Dendritic cell treated with granulocyte-macrophage colony-stimulating factor and Interleukin-4, amounts not matched to agents 40 ng/mL and 50 ng/mL, for 4 days (primary cell): ENCODE results near the gene HOXD3.

ENCODE experiments used
- H3K27ac Mint-ChIP-seq: one replicate; pipeline ENCODE4 v1.8.0; 2022; ENCODE audit warnings: mild to moderate bottlenecking, mixed read lengths
- H3K27me3 Mint-ChIP-seq: one replicate; pipeline ENCODE4 v1.8.0; 2022; ENCODE audit warnings: mild to moderate bottlenecking, mixed read lengths
- H3K36me3 Mint-ChIP-seq: one replicate; pipeline ENCODE4 v1.8.0; 2022; ENCODE audit warnings: low read depth, mixed read lengths
- H3K4me1 Mint-ChIP-seq: one replicate; pipeline ENCODE4 v1.8.0; 2022; ENCODE audit warnings: low read depth, mixed read lengths
- H3K4me3 Mint-ChIP-seq: one replicate; pipeline ENCODE4 v1.8.0; 2022; ENCODE audit warnings: mild to moderate bottlenecking, moderate library complexity, mixed read lengths
- H3K9me3 Mint-ChIP-seq: one replicate; pipeline ENCODE4 v1.8.0; 2022; ENCODE audit warnings: mixed read lengths
- intact Hi-C: fragments of 100-400 bp; cut with micrococcal nuclease; formaldehyde crosslinking; loops from one replicate; pipeline ENCODE4 v1.15.0; 2022

HOXD3 gene

DNA sequence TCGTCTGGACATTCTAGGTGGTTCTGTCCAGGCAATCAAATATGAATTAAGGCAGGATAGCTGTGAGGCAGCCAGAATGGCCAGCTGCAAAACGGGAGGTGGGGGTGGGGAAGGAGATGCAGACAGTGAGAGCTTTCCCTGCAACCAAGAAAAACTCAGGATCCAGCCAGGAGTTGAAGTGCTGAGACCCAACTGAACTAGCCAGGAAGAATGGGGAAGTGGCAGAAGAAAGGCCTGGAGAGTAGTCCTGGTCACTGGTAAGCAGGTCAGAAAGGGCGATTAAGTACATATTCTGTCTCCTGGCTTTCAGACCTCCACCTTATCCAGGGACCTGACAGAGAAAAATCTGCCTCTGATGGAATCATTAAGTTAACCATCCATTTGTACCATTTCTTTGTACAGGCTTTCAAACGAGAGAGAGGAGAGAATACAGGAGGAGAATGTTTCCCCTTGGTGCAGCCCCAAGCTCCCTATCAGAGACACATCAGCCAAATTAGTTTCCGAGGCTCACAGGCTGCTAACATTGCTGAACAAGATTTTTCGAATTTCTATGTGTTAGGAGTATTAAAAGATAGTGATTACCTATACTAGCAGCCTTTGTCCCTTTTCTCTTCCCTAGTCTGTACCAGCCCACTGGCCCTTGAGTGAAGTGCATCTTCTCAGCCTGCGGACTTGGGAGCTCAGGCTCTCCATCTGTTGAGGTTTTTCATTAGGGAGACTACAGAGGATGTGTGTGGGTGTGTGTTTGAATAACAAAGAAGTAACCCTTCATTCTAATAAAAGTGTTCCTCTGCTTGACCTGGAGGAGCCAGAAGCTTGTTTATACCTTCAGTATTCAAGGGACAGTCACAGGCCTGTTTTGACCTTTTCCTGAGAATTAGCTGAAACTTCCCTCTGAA, 18.9 kb downstream of the HOXD3 start:
- no peak overlapping the region for H3K27ac Mint-ChIP-seq
- H3K4me1 Mint-ChIP-seq = peaks cover 5% of the 10 kb centered on the region
- no peaks in the 10 kb centered on the region for H3K9me3 Mint-ChIP-seq
- no peak overlapping the region for H3K4me3 Mint-ChIP-seq
- H3K27me3 Mint-ChIP-seq = peaks cover 94% of the 10 kb centered on the region
- H3K36me3 Mint-ChIP-seq = no peaks in the 10 kb centered on the region
- intact Hi-C loops = no loop called here

DNA sequence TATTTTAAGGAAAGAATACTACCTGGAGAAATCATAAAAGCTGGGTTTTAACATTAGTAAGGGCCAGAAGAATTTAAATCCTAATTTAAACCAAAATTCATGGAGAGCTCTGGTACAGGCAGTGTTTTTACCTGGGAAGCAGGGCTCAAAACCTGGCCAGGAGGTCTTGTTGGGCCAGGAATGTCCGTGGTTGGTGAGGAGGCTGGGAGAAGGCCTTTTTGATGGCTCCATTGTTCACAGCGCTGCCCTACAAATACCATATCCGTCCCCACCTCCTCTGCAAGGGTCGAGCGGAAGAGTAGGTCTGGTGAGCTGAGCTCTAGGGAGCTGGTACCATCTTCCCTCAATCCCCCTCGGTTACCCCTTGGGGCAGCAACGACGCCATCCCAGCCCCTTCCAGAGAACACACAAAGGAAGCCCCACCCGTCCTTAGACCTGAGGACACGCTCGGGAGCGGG, 20.5 kb downstream of the HOXD3 start:
- intact Hi-C loops = no loop called here
- Mint-ChIP-seq H3K27me3 (peaks cover 88% of the 10 kb centered on the region), H3K4me3 (no peak overlapping the region), H3K27ac (no peak overlapping the region), H3K9me3 (no peaks in the 10 kb centered on the region), H3K4me1 (peaks cover 5% of the 10 kb centered on the region), H3K36me3 (no peaks in the 10 kb centered on the region)

DNA sequence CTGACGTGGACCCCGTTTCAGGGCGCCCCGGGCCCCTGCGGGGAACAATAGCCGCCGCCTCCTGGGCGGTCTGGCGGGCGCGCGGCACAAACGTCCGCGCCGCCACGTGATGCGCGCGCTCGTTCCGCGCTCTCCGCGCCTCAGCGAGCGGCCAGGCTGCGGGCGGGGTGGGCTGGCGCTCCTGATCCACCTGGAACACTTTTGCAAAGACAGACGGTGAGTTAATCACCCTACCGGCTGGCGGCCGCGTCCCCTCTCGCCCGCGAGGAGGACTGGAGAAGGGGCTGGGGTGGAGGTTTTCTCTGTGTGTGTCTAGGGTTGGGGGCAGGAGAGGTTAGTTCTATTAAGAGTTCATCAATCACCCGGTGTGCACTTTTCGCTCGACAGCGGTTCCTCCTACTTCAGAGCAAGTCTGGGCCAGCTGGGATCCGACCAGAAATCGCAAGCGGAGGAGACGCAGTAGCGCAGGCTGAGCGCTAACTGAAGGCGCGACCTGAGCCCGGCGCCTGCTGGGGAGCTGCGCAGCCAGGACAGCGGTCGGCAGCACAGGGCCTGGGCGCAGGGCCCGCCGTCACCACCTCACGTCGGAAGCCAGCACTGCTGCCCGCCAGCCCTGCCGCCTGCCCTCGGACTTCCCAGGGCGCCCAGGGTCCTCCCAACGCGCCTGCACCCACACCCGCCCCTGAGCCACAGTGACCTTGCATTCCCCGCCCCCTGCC, 21.1 kb downstream of the HOXD3 start:
- Mint-ChIP-seq H3K9me3 (no peaks in the 10 kb centered on the region), H3K27ac (no peak overlapping the region), H3K27me3 (peaks cover 88% of the 10 kb centered on the region), H3K36me3 (no peaks in the 10 kb centered on the region), H3K4me1 (peaks cover 5% of the 10 kb centered on the region), H3K4me3 (no peak overlapping the region)
- intact Hi-C loops = no loop called here

DNA sequence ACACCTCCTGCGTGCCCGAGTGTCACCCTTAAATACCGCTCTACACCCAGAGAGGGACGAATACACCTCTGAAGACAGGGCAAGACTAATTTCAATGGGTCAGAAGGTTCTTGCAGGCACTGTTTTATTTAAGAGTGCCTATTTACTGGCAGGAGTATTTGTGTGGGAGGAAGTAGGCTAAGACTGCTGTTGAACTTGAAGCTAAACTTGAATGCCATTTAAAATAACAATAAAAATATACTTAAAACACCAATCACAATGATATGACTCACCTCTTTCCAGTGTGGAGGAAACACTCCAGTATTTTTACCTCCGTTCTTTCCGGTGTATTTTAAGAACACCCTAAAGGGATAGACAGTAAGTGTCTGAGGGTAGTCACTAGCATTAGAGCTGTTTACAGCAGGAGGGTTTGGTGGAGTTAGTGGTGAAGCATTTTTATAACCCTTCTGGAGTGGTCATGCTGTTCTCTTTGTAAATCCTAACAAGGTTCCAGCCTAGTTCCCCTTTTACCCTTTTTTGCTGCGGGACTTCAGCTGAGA, 21.7 kb downstream of the HOXD3 start:
- H3K27ac Mint-ChIP-seq = no peak overlapping the region
- H3K27me3 Mint-ChIP-seq = peaks cover 89% of the 10 kb centered on the region
- peaks cover 5% of the 10 kb centered on the region for H3K4me1 Mint-ChIP-seq
- no peaks in the 10 kb centered on the region for H3K9me3 Mint-ChIP-seq
- H3K36me3 Mint-ChIP-seq = no peaks in the 10 kb centered on the region
- H3K4me3 Mint-ChIP-seq = no peak overlapping the region
- intact Hi-C loops = no loop called here

DNA sequence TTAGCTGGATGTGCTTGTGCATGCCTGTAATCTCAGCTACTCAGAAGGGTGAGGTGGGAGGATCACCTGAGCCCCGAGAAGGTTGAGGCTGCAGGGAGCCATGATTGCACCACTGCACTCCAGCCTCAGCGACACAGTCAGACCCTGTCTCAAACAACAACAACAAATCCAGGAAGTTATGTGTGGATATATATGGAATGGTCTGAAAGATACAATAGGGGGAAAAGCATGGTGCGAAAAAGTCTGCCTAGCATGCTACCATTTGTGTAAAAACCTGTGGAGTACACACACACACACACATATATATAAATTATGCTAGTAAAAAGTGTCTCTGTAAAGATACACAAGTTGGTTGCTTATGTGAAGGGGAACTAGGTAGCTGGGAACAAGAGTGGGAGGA, 24.4 kb downstream of the HOXD3 start:
- H3K27ac Mint-ChIP-seq = no peak overlapping the region
- intact Hi-C loops = no loop called here
- no peak overlapping the region for H3K4me3 Mint-ChIP-seq
- peaks cover 86% of the 10 kb centered on the region for H3K27me3 Mint-ChIP-seq
- no peaks in the 10 kb centered on the region for H3K4me1 Mint-ChIP-seq
- H3K36me3 Mint-ChIP-seq = no peaks in the 10 kb centered on the region
- H3K9me3 Mint-ChIP-seq = no peaks in the 10 kb centered on the region

DNA sequence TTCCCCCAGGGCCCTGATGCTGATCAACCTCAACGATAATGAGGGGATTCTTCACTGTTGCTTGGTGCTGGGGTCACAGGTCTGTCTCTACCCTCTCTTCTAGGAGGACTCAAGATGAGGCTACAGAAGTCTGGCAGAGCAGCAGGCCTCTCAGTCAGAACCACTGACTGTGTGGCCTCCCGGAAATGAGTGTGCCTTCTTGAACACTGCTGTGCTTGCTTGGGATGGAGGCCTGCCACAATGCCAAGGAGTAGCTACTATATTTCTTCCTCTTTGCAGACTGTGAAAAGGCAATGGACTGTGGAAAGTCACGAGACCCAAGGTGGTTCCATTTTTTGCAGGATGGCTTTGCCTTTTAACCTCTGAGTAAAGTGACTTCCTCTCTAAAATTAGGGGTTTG, 25.6 kb downstream of the HOXD3 start:
- Mint-ChIP-seq H3K27ac (no peak overlapping the region), H3K27me3 (peaks cover 86% of the 10 kb centered on the region), H3K9me3 (no peaks in the 10 kb centered on the region), H3K4me1 (peaks cover 4% of the 10 kb centered on the region), H3K4me3 (no peak overlapping the region), H3K36me3 (no peaks in the 10 kb centered on the region)
- intact Hi-C loops = no loop called here

DNA sequence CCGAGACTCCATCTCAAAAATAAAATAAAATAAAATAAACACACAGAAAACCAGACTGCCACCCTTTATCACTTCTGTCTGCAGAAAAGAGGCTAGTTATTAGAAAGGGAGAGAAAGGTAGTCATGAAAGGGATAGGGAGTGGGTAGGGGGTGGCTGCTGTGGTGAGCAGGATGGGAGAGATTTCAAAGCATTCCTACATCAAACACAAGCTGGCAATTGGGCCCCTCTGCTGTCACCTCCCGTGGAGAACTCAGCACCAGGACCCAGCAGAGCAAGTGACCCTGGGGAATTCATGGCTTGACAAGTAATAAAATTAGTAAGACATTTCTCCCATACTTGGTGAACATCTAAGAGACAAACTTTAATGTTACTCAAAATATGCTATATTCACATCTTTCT, 27.6 kb downstream of the HOXD3 start:
- Mint-ChIP-seq H3K27me3 (peaks cover 83% of the 10 kb centered on the region), H3K4me1 (peaks cover 19% of the 10 kb centered on the region), H3K9me3 (no peaks in the 10 kb centered on the region), H3K36me3 (no peaks in the 10 kb centered on the region), H3K4me3 (no peak overlapping the region), H3K27ac (no peak overlapping the region)
- intact Hi-C loops = no loop called here

DNA sequence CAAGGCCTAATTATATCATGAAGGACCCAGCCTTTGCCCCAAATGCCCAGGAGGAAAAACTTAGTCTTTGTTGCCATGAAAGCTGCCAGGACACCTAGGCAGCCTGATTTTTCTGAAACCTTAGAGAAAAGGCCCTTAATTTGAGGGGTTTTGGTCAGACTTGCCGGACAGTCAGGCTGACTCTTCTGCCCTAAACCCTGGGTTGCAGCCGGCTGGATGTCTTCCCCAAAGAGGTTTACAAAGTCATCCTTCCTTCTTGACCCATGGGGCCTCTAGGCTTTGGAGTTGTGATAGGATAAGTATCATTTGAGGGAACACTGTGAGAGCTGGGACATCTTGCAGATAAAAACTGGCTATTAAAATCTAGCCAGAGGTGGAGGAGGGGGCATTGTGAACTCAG, 28.9 kb downstream of the HOXD3 start:
- no peak overlapping the region for H3K27ac Mint-ChIP-seq
- no peaks in the 10 kb centered on the region for H3K36me3 Mint-ChIP-seq
- intact Hi-C loops = no loop called here
- no peaks in the 10 kb centered on the region for H3K9me3 Mint-ChIP-seq
- H3K4me3 Mint-ChIP-seq = no peak overlapping the region
- peaks cover 86% of the 10 kb centered on the region for H3K27me3 Mint-ChIP-seq
- peaks cover 22% of the 10 kb centered on the region for H3K4me1 Mint-ChIP-seq

DNA sequence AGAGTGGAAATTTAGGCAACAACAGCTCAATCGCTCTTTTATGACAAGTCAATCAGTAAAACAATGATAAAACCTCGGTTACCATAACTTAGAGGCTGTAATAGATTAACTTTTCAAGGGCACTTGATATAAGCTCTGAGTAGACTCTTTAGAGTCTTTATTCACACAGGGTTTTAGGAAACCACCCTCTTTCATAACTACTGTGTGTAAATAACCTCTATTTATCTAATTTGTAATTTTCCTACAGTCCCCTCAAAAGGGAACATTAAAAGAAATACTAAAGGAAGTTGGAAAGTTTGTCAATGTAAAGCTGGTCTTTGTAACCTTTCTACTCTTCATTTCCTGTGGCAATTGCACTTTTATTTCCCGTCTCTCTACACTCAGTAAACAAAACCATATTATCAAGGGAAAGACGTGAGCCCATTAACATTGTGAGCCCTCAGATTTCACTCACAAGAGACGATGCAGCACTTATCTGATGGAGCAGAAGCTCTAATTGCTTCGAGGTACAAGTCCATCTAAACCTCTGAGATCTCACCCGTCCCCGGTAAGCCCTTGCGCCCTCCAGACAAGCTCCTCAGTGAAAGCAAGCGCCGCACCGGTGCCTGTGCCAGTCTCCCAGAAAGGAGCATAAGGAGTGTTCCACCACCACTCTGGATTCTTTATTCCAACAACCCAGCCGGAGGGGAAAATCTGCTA, 30.2 kb downstream of the HOXD3 start:
- H3K36me3 Mint-ChIP-seq = no peaks in the 10 kb centered on the region
- peaks cover 22% of the 10 kb centered on the region for H3K4me1 Mint-ChIP-seq
- H3K4me3 Mint-ChIP-seq = peak overlapping the region; percentile 73

DNA sequence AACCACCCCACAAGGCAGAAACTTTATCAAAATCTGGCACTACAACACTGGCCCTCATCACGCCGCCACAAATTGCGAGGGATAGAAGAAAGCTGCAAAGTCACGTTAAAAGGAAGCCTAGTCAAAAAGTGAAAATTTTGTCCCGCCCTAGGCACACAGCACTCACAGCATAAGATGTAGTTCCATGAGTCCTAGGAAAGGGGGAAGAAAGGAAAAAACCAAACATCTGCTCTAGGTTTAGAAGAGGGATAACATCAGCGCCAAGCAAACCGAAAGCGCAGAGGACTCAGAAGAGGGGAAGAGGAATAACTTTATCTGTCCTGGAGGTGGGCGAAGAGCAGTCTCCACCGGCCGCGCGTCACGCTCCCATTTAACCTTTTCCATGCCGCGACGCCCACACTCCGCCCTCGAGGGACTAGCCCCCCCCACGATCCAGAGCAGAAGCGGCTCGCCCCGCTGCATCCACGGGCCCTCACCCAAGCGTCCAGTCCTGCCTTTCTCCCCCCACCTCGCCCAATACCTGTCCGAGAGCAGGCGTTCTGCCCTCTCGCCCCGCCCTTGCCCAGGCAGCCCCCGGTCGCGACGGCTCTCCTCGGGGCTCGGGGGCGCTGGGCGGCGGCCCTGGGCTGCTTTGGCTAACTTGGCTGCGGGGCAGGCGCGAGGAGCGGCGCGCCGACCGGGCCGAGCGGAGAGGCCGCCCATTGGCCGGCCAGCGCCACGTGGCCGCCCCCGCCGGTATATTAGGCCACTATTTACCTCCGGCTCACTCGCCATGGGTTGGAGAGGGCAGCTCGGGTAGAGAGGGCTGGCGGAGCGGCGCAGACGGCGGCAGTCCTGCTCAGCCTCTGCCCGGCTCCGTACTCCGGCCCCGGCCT, 31.0 kb downstream of the HOXD3 start, which contains the start of gene HOXD1:
Gene HOXD1, plus strand, starts transcription at position 770 of the 875 bp plus-strand sequence. CDS start 134 bp downstream, outside the sequence.
- Mint-ChIP-seq H3K4me3 (peak within 1 kb of the TSS; percentile 73), H3K27ac (no peak within 1 kb of the TSS), H3K27me3 (peaks cover 88% of the 10 kb centered on the region), H3K36me3 (no peaks in the 10 kb centered on the region), H3K4me1 (peaks cover 22% of the 10 kb centered on the region), H3K9me3 (no peaks in the 10 kb centered on the region)
- intact Hi-C loops = no loop called here

More for the DNA sequence above, 30.2 kb downstream of the HOXD3 start:
- H3K9me3 Mint-ChIP-seq = no peaks in the 10 kb centered on the region
- peaks cover 88% of the 10 kb centered on the region for H3K27me3 Mint-ChIP-seq
- intact Hi-C loops = no loop called here
- no peak overlapping the region for H3K27ac Mint-ChIP-seq

DNA sequence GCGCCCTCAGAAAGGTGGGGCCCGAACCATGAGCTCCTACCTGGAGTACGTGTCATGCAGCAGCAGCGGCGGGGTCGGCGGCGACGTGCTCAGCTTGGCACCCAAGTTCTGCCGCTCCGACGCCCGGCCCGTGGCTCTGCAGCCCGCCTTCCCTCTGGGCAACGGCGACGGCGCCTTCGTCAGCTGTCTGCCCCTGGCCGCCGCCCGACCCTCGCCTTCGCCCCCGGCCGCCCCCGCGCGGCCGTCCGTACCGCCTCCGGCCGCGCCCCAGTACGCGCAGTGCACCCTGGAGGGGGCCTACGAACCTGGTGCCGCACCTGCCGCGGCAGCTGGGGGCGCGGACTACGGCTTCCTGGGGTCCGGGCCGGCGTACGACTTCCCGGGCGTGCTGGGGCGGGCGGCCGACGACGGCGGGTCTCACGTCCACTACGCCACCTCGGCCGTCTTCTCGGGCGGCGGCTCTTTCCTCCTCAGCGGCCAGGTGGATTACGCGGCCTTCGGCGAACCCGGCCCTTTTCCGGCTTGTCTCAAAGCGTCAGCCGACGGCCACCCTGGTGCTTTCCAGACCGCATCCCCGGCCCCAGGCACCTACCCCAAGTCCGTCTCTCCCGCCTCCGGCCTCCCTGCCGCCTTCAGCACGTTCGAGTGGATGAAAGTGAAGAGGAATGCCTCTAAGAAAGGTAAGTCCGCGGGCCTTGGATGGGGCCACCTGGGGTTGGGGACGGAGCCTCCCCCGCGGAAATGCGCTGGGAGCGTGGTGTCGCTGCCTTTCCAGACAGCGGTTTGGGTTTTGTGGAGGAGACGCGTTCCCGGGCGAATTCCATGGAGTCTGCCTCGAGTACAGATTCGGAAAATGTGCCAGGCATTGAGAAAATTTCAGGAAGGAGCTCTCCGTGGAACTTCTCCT, 31.9 kb downstream of the HOXD3 start:
- intact Hi-C loops = no loop called here
- H3K27me3 Mint-ChIP-seq = peaks cover 84% of the 10 kb centered on the region
- H3K36me3 Mint-ChIP-seq = no peaks in the 10 kb centered on the region

More for the DNA sequence above, 31.9 kb downstream of the HOXD3 start:
- H3K4me1 Mint-ChIP-seq = peaks cover 22% of the 10 kb centered on the region
- H3K4me3 Mint-ChIP-seq = peak overlapping the region; percentile 48
- H3K27ac Mint-ChIP-seq = no peak overlapping the region
- no peaks in the 10 kb centered on the region for H3K9me3 Mint-ChIP-seq
